Stimulated activated CD4-positive, alpha-beta T cell treated with anti-CD3 and anti-CD28 coated beads, Interleukin-4, amount 100 ng/mL, for 48 hours (primary cell): ENCODE results near the gene FCHSD1.

Experiments
- DNase-seq, 2 donors: peaks; one replicate each; pipeline ENCODE4 v3.0.0-alpha.2; 2020; ENCODE audit warnings: low read depth in 2 of 2

FCHSD1 gene

GRCh38 chr5:141672841-141673813 lies 21.9 kb upstream of the FCHSD1 start:
- DNase-seq, result no peak

DNA sequence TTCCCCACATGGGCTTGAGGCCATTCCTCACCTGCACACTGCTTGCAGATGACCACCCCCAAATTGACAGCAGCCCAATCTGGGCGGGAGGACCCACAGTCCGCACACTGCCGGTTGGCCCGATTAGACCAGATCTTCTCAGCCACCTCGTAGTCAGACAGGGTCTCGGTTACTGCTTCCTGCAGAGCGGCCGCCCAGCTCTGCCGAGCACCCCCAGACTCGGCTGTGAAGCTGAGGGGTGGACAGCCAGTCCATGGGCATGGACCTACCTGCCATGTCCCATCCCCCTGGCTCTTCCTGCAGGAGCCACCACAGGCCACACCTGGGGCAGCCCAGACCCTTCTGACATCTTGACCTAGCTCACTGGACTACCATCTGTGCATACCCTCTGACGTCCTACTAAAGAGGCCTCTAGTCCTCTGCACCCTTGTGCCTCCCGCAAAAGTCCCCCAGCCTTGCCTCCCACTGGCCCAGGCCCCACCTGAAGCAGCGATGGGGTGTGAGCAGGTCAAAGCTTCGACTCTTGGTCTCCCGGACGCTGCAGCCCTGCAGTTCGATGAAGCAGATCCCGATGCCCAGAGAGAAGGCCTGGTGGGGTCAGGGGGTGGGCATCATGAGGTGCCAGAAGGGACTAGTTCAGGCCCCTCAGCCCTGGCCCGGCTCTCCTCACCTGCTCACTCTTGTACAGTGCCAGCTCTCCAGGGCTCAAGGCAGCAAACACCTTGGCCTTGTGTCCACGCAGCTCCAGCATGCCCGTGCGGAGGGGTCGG lies 21.0 kb upstream of the FCHSD1 start:
- DNase-seq, result no peak

GRCh38 chr5:141669520-141669919 lies 18.3 kb upstream of the FCHSD1 start:
- DNase-seq, result no peak

DNA sequence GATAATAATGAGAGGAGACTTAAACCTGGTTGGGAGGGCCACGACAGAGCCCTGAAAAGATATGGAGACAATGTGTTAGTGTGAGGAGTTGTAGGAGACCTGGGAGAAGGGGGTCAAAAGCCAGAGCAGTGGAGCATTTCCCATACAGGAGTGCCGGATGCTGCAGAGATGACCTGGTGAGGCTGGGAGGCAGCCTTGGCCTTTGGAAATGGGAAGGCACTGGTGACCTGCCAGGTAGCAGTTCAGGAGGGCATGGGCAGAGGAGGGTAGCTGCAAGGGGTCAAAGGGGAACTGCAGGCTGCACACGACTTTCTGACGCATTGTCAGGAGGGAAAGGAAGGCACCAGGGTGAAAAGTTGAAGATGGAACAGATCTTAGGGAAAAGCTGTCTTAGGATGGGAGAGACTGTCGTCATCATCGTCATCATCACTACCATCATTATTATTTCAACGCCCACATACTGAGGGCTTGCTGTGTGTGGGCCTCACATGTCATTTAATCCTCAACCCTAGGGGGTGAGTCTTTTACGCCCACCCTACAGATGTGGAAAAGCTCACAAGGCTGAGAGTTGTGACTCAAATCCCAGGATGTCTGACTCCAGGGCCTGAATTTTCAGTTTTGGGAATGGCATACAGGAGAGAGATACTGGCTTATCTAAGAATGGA lies 17.5 kb upstream of the FCHSD1 start:
- DNase-seq, result no peak

DNA sequence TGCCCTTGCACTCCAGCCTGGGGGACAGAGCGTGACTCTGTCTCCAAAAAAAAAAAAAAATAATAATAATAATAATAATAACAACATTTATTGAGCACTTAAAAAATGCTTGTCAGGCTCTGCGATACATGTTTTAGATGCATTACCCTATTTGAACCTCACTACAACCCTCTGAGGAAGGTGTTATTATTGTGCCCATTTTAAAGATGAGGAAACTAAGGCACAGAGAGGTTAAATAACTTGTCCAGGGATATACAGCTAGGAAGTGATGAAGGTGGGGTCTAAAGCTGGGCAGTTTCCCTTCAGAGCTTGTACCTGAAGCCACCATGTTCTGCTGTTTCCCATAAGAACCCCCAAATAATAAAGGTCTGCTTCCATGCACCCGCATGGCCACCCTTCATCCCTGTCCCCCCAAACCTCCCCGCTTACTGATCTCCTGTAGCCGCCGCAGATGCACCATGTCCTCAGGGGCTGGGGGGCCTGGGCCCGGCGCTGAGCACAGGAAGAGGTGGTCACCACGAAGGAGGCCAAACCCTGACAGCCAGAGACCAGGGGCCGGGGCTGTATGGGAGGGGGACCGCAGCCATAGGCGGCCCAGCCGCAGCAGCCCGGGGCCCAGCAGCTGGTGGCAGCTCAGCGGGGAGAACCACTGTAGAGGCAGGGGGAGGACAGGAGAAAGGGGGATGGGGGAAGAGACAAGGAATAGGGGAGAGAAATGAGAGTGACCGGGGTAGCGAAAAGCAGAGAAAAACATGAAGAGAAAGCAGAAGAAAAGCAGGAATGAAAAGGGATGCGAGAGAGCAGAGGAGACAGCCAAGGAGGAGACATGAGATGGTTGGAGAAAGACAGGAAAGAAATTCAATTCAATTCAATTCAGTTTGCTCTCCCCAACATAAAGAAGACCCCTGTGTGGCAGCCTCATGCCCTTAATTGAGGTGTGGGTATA lies 15.1 kb upstream of the FCHSD1 start:
- no peak for DNase-seq

DNA sequence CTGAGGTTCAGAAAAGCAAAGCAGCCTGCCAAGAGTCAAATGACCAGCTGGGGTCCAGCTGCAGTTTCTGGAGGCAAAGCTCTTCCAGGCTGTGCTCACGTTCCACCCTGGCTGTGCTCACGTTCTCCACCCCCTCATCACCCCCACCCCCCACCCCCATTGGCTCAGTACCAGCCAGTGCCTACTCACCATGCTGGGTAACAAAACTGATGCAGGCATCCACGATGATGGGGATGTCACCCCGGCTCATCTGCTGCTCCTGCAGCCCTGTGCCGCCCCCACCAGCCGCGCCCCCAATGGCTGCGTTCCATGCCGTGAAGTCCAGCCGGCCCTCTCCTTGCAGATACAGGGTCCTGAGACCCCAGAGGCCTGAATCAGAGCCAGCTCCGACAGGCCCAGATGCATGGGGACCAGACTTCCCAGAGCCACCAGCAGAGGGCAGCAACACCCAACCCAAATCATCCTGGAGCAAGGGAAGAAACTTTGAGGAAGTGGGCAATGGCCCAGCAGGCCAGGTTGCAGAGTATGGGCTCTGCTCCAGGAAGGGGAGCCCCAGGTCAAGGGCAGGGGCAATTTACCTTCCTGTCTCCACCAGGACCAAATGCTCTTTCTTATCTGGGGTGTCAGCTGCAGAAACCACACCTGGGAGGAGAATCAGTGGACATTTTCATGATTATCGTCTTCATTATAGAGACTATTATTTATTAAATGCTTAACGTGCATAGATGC lies 13.7 kb upstream of the FCHSD1 start:
- peak; percentile 61 to 64 for DNase-seq

DNA sequence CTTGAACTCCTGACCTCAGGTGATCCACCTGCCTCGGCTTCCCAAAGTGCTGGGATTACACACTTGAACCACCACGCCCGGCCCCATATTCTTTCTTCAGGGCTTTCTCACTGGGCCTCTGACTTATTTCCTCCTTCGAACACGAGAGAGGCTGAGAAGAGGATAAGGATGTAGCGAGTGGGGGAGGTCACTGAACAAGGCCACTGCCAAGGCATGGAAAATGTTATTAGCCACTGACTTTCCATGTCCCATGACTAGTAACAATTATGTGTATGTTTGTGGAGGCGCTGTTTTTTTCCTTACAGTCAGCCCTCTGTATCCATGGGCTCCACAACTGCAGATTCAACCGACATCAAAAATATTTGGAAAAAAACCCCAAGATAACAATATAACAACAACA lies 12.3 kb upstream of the FCHSD1 start:
- DNase-seq, result no peak

DNA sequence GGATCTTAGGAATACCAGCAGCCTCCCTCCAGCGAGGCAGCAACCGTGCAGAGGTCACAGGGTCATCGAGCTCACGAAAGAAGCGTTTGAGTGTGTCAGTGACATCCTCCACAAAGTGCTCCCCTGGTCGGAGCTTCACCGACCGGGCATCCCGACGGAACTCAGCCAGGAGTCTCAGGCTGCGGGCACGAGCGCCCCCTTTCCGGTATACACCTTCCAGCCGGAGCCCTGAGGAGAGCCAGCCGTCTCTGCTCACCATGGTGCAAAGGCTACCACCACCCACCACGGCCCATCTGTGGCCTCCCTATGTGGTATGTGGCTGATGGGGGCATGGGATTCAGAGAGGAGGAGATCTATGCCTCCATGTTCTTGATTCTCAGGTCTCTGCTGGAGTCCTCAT lies 10.8 kb upstream of the FCHSD1 start:
- no peak for DNase-seq

- DNase-seq, result no peak
These were observed 6.8 kb upstream of the FCHSD1 start for GRCh38 chr5:141657937-141658545.

DNA sequence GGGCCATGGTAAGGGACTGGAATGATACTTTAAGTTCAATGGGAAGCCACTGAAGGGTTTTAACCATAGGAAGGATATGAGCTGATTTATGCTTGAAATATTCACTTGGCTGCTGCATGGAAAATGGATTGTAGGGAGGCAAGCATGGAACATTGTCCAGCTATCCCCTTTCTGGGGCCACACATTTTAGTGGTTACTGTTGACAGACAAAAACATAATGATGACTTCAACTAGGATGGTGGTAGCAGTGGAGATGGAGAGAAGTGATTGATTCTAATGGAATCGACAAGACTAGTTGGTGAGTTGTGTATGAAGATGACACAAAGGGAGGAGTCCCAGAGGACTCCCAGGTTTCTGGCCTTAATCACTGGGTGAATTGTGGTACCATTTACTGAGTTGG lies 6.2 kb upstream of the FCHSD1 start:
- no peak for DNase-seq

DNA sequence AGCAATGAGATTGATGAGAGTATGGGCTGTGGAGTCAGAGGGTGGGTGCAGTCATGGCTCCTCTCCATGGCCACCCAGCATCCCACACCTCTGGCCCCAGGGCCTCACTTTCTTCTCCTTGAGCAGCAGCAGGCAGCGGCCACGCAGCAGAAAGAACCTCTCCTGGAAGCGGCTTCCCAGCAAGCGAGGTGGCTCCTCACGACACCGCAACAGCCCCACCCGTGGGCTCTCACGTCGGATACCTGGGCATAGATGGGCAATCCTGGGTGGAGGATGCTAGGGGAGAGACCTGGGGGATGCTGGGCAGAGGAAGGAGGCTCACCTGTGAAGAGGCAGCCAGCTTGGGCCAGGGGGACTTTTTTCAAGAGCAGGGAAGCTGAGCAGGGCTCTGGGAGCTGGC lies 5.2 kb upstream of the FCHSD1 start:
- DNase-seq, result no peak

DNA sequence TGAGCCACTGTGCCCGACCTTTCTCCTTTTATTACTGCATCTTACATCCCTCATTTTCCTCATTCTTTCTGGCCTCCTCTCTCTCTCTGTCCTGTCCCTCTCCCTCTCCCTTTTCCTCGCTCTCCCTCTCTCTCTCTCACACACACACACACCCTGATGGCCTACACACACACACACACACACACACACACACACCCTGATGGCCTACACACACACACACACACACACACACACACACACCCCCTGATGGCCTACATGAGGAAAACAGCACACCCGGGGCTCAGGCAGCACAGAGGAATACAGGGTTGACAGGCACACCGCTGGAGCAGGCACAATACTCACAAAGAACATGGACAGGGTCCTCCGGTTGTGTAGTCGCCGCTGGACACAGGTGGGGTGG lies 3.8 kb upstream of the FCHSD1 start:
- DNase-seq, result no peak

GRCh38 chr5:141654298-141654697 lies 3.1 kb upstream of the FCHSD1 start:
- DNase-seq, result no peak

GRCh38 chr5:141651728-141652105 lies 499 bp upstream of the FCHSD1 start:
- no peak for DNase-seq

DNA sequence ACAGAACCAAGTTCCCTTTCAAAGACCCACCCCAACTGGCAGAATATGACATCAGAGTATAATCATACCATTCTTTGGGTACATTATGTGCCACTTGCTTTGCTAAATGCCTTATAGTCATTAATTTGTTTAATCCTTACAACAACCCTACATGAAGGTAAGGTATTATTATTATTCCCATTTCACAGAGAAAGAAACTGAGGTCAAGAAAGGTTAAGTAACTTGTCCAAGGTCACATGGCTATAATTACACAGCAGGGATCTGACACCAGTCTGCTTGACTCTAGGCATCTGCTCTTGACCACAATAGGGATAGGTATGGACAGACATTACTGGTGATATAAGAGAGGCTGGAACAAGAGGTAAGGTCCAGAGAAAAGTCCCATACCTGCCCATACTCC lies 1.2 kb downstream of the FCHSD1 start:
- DNase-seq, result no peak

DNA sequence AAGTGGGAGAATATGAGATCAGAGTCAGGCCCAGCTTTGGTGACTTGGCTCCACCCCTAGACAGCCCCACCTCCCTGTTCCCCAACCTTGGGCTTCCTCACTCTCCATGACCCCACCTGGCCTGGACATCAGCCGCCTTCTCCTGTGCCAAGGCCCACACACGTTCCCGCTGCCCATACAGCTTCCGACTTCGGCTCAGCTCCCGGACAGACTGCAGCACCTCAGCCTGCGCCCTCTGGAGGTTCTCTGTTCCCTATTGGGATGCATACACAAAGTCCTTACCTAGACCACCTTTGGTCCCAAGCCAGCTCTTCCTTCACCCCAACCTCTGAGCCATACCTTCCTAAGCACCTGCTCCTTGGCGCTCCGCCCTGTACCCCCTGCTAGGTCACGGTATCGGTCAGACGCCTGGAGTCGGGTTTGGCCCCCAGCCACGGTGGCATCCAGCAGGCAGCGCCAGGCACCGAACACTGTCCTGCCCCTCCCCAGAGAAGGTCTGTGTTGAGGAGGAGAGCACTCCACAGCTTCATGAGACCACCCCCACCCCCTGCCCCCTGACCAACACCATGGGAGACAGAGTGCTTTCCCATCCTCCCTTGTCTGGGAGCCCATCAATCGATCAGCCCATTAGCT lies 2.0 kb downstream of the FCHSD1 start:
- no peak for DNase-seq

DNA sequence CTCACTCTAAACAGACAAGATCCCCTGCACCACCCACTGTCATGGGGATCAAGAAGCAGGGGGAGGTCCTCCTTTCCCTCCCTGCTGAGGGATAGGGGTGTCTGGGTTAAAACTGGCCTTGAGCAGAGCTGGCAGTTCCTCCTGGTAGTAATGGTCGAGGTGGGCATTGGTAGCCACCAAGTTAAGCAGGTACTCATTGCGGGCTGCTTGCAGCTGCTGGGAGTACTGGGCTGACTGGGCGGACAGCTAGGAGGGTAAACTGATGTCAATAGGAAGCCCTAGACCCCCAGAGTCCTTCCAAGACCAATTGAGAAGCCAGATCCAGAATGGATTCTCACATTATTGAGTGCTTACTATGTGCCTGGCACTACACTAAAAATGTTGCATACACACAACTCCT lies 3.4 kb downstream of the FCHSD1 start:
- no peak for DNase-seq

- DNase-seq, result no peak
These were observed 4.0 kb downstream of the FCHSD1 start for GRCh38 chr5:141647242-141647641.

- no peak for DNase-seq
These were observed 5.2 kb downstream of the FCHSD1 start for GRCh38 chr5:141646026-141646425.
